Inflammatory macrophage treated with lipopolysaccharide for 1 hour (primary cell): ENCODE results near the gene MAPKAPK2.
"Not testable (repeated sequence)": the region's sequence is repeated elsewhere in the genome, so short reads cannot be mapped to it uniquely, and the experiment has no call there.

Experiments used
- DNase-seq, 2 donors: peaks; one replicate each; pipeline ENCODE4 v3.0.0-alpha.2; 2020 to 2022

The MAPKAPK2 gene

GRCh38 chr1:206751891-206752290 lies 67.2 kb downstream of the MAPKAPK2 start:
- DNase-seq = no peak

- no peak for DNase-seq
Measured at GRCh38 chr1:206752481-206752880, 67.8 kb downstream of the MAPKAPK2 start.

- peak; percentile 82 to 92 for DNase-seq
Measured at GRCh38 chr1:206753141-206753540, 68.4 kb downstream of the MAPKAPK2 start.

GRCh38 chr1:206754011-206754410 lies 69.3 kb downstream of the MAPKAPK2 start:
- peak in 1 of 2 donors; percentile 74 for DNase-seq

- no peak for DNase-seq
Measured at GRCh38 chr1:206757524-206758266, 73.0 kb downstream of the MAPKAPK2 start.

GRCh38 chr1:206760590-206760989 lies 75.9 kb downstream of the MAPKAPK2 start:
- no peak for DNase-seq

- DNase-seq = no peak
Measured at GRCh38 chr1:206761159-206761768, 76.6 kb downstream of the MAPKAPK2 start.

GRCh38 chr1:206762741-206763364 lies 78.1 kb downstream of the MAPKAPK2 start:
- not testable (repeated sequence) for DNase-seq

- not testable (repeated sequence) for DNase-seq
Measured at GRCh38 chr1:206765771-206766170, 81.1 kb downstream of the MAPKAPK2 start.

- peak; percentile 78 to 82 for DNase-seq
Measured at GRCh38 chr1:206766251-206766856, 81.6 kb downstream of the MAPKAPK2 start.

GRCh38 chr1:206768472-206769303 lies 84.0 kb downstream of the MAPKAPK2 start:
- DNase-seq = no peak

- DNase-seq = no peak
Measured at GRCh38 chr1:206769304-206769731, 84.6 kb downstream of the MAPKAPK2 start.

GRCh38 chr1:206770531-206771337 lies 86.0 kb downstream of the MAPKAPK2 start, which contains the start of gene IL19:
Gene IL19 (plus strand): TSS chr1:206770773. CDS start chr1:206836663, 65,890 bp downstream.
- DNase-seq = peak; percentile 80 to 87

- no peak for DNase-seq
Measured at GRCh38 chr1:206771338-206771692, 86.6 kb downstream of the MAPKAPK2 start.

GRCh38 chr1:206772243-206772937 lies 87.7 kb downstream of the MAPKAPK2 start, which contains the start of gene IL10:
Gene IL10 (minus strand): TSS chr1:206772494. CDS start chr1:206772435, 59 bp downstream.
- no peak for DNase-seq

GRCh38 chr1:206774093-206774492 lies 89.4 kb downstream of the MAPKAPK2 start:
- DNase-seq = peak; percentile 42 to 50

- DNase-seq = peak in 1 of 2 donors; percentile 32
Measured at GRCh38 chr1:206776229-206776628, 91.5 kb downstream of the MAPKAPK2 start.

GRCh38 chr1:206778031-206778430 lies 93.3 kb downstream of the MAPKAPK2 start:
- peak; percentile 61 to 63 for DNase-seq

- not testable (repeated sequence) for DNase-seq
Measured at GRCh38 chr1:206778911-206779310, 94.2 kb downstream of the MAPKAPK2 start.

GRCh38 chr1:206779638-206780037 lies 94.9 kb downstream of the MAPKAPK2 start:
- peak; percentile 35 to 48 for DNase-seq

- DNase-seq = no peak
Measured at GRCh38 chr1:206782448-206782847, 97.7 kb downstream of the MAPKAPK2 start.
